Measurements from ENCODE around the gene CCNY. TPM values are rescaled to one million over a fixed set of nuclear protein-coding genes. Genes with fewer than 3 reads are reported as not detected.
"Not testable (repeated sequence)": the region's sequence is repeated elsewhere in the genome, so short reads cannot be mapped to it uniquely, and the experiment has no call there.

Gene CCNY
- total RNA-seq, 1 experiment from 2014 or later: 49.7 TPM

DNA sequence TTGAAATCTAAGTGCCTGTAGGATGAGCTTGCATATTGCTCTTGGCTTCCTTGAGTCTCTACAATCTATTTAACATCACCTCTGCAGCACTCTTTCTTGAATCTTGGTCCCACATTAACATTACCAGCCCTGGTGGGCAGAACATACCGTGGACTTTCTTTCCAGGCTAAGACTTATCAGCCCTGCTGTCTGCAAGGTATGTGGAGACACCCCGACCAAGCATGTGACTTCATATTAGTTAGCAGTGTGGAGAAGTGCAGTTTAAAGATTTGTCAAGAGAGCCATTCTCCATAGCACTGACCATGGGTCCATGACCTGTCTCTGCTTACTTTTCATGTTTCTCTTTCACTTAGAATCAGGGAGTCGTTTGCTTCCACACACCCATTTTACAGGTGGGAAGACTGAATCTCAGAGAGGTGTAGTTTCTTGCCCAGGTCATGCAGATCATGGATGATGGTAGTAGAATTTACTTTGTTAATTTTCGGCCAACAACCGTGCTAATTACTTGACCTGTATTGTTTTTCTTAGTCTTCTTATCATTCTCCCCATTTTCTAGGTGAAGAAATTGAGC, 6.0 kb downstream of the CCNY start:
- Histone ChIP-seq H3K27me3 (ENCODE audit: control insufficient read depth, insufficient read depth, low read length) (no peaks in the 10 kb centered on the region; the same call in 1 of the 2 replicates), H3K4me3 (ENCODE audit: insufficient read depth, low read depth, low read length) (no peak overlapping the region), H3K36me3 (replicated peaks; ENCODE audit: control insufficient read depth, insufficient read depth, low read length) (no peaks in the 10 kb centered on the region)
- no peak for DNase-seq

DNA sequence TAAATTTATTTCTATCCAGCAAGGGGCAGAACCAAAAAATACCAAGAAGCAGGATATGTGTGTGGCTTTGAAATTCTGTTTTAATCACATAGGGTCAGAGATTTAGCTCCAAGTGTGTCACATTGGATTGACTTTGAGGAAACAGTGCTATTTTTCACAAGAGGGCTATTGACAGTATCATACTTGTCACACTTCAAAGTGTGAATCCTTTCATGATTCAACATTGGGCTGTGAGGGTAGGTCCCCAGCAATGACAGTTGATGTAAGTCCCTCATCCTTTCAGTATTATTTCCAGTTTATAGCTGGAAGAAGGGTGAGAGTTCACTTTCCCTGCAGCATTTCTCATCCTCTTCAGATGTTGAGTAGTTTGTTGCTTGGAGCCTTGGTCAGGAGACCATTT, 7.4 kb downstream of the CCNY start:
- no peak for DNase-seq
- no peak overlapping the region for H3K4me3 ChIP-seq (ENCODE audit: insufficient read depth, low read depth, low read length)
- H3K27me3 ChIP-seq (ENCODE audit: control insufficient read depth, insufficient read depth, low read length): no peaks in the 10 kb centered on the region
- H3K36me3 ChIP-seq (replicated peaks; ENCODE audit: control insufficient read depth, insufficient read depth, low read length): no peaks in the 10 kb centered on the region

DNA sequence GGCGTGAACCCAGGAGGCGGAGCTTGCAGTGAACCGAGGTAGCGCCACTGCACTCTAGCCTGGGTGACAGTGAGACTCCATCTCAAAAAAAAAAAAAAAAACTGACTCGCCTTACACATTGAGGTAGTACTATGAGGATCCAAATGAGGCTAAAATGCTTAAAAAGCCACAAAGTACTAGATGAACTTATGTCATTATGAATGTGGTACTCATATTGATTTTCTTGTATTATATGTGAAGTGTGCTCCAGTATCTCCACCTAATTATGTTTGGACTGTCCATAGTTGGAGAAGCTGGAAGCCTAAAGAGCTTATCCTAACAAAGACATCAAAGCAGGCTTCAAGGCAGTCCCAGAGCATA, 9.1 kb downstream of the CCNY start:
- DNase-seq: no peak
- Histone ChIP-seq H3K4me3 (ENCODE audit: insufficient read depth, low read depth, low read length) (no peak overlapping the region), H3K36me3 (replicated peaks; ENCODE audit: control insufficient read depth, insufficient read depth, low read length) (no peaks in the 10 kb centered on the region), H3K27me3 (ENCODE audit: control insufficient read depth, insufficient read depth, low read length) (no peaks in the 10 kb centered on the region)

DNA sequence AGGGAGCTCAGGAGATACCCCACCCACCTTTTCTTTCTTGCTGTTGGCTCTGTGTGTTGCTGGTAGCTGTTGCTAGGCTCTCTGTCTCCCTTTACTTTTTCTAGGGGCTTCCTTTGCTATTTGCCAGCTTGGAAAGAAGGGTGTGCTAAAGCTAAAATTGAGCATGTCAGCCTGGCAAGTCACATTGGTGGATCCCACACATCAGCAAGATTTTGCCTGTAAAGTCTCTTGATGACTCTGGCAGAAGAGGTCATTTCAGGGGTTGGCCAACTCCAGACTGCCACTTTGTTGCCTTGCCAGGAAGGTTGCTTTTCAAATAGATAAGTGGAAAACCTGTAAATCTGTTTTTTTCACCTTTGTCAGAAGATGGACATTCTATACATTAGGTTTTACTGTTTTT, 9.9 kb downstream of the CCNY start:
- no peak for DNase-seq
- Histone ChIP-seq H3K27me3 (ENCODE audit: control insufficient read depth, insufficient read depth, low read length) (no peaks in the 10 kb centered on the region), H3K36me3 (replicated peaks; ENCODE audit: control insufficient read depth, insufficient read depth, low read length) (no peaks in the 10 kb centered on the region), H3K4me3 (ENCODE audit: insufficient read depth, low read depth, low read length) (no peak overlapping the region)

DNA sequence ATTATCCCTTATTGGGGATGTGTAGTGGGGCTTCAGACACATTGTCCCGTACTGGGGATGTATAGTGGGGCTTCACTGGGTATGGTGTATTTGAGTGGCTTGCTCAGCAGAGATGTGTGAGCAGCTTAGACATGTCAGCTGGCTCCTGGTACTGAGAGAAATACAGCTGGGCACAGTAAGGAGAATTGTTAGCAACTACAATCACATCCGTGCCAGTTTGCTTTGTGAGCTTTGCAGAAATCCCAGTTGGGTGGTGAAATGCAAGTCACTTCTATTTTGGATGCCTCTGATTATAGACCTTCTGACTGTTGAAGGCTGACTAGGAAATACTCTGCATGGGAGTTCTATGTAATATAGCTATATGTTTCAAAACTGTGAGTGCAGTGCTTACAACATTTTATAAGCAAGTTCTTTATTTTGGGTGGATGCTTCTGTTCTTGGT, 10.8 kb downstream of the CCNY start:
- Histone ChIP-seq H3K27me3 (ENCODE audit: control insufficient read depth, insufficient read depth, low read length) (no peaks in the 10 kb centered on the region), H3K4me3 (ENCODE audit: insufficient read depth, low read depth, low read length) (no peak overlapping the region), H3K36me3 (replicated peaks; ENCODE audit: control insufficient read depth, insufficient read depth, low read length) (no peaks in the 10 kb centered on the region)
- no peak for DNase-seq

DNA sequence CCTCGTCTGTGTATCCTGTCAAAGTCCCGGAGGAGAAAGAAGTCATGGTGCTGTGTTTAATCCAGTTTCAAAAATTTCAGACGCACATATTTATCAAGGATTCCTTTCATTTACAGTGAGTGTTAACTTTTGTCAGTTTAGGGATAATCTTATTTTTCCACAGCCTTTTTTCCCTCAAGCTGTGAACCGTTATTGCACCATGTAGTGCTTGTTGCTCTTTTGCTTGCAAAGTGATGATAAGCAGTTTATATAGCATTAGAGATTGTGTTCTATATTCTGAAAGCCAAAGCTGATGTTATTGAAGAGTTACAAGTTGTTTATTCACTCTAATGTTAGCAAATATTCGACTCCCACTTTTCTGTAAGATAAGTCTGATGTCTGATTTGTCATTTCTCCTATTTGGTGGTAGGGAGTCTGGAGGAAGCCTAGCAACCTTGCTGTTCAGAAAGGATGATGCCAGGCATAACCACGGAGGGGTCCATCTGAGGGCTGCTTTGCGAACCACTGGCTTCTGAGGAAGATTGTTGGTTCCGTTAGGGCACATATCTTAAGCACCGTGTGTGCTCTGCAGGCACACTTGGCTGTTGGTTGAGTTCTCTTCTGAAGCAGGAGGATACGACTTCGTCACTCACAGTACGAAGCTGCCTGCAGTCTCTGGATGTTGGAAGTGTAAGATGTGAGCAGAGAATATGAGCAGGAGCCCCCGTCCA, 11.7 kb downstream of the CCNY start:
- Histone ChIP-seq H3K27me3 (ENCODE audit: control insufficient read depth, insufficient read depth, low read length) (no peaks in the 10 kb centered on the region), H3K36me3 (replicated peaks; ENCODE audit: control insufficient read depth, insufficient read depth, low read length) (no peaks in the 10 kb centered on the region), H3K4me3 (ENCODE audit: insufficient read depth, low read depth, low read length) (no peak overlapping the region)
- no peak for DNase-seq

DNA sequence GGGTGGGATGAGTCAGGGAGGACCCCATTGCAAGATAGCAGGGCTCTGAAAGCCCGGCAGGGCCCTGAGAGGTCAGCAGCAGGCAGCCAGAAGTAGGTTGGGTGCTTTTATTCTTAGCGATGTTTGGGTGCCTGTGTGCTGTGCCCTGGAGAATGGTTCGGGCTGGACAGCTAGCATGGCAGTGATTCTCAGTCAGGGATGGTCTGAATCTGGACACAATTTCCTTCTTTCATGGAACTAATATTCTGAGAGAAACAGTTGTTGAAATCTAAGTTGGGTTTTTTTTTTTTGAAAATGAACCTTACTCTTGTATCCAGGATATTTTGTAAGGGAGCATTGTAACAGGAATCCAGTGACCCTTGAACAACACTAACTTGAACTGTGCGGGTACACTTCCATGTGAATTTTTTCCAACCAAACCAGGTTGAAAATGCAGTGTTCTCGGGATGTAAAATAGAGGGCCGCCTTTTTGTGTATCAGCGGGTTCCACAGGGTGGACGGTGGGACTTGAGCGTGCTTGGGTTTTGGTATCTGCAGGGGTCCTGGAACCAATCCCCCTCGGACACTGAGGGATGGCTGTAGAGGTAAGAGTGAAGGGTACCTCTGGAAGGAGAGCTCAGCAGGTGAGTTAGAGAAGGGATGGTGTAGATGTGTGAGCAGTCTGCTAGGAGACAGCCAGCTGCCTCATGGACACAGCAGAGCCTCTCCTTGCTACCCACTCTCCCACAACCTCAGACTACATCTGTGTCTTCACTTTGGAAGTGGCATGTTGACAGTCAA, 12.5 kb downstream of the CCNY start:
- Histone ChIP-seq H3K4me3 (ENCODE audit: insufficient read depth, low read depth, low read length) (no peak overlapping the region), H3K36me3 (replicated peaks; ENCODE audit: control insufficient read depth, insufficient read depth, low read length) (no peaks in the 10 kb centered on the region), H3K27me3 (ENCODE audit: control insufficient read depth, insufficient read depth, low read length) (no peaks in the 10 kb centered on the region)
- no peak for DNase-seq

DNA sequence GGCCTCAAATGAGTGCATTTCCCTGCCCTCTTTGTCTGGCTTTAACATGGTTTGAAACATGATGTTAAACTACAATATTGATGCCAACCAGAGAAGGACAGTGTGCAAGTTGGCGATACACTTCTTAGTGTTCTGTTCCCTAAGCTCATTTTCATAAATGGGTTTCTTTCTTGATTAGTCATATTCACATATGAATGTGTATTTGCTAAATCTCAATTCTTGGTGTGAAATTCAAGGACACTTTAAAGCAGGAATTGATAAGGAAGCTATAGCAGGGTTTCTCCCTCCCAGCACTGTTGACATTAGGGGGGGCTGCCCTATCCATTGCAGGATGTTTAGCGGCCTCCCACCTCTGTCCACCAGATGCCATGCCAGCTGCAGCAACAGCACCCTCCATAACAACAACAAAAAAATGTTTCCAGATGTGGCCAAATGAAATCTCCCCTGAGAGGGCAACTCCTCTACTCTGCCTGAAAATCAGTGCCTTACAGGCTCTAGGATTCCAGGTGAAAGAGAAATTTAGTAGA, 13.1 kb downstream of the CCNY start:
- no peaks in the 10 kb centered on the region for H3K27me3 ChIP-seq (ENCODE audit: control insufficient read depth, insufficient read depth, low read length)
- no peaks in the 10 kb centered on the region for H3K36me3 ChIP-seq (replicated peaks; ENCODE audit: control insufficient read depth, insufficient read depth, low read length)
- no peak overlapping the region for H3K4me3 ChIP-seq (ENCODE audit: insufficient read depth, low read depth, low read length)
- DNase-seq: no peak

DNA sequence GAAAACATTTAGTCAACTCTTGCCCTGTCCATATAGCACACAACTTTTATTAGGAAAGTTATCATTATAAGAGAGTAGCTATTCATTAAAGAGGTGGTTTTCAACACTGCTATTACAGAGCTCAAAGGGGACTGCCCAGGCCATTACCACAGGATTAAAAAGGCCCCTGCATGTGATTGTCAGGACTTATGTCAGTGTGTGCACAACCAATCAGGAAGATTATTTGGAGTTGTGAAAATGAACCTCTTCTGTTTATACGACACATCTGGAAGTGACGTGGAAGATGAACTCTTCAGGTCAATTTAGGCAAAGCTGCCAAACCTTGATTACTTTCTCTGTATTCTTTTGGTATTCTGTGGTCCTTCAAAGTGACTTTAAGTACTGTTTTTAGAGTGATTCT, 14.7 kb downstream of the CCNY start:
- Histone ChIP-seq H3K27me3 (ENCODE audit: control insufficient read depth, insufficient read depth, low read length) (no peaks in the 10 kb centered on the region), H3K36me3 (replicated peaks; ENCODE audit: control insufficient read depth, insufficient read depth, low read length) (no peaks in the 10 kb centered on the region), H3K4me3 (ENCODE audit: insufficient read depth, low read depth, low read length) (no peak overlapping the region)
- no peak for DNase-seq

DNA sequence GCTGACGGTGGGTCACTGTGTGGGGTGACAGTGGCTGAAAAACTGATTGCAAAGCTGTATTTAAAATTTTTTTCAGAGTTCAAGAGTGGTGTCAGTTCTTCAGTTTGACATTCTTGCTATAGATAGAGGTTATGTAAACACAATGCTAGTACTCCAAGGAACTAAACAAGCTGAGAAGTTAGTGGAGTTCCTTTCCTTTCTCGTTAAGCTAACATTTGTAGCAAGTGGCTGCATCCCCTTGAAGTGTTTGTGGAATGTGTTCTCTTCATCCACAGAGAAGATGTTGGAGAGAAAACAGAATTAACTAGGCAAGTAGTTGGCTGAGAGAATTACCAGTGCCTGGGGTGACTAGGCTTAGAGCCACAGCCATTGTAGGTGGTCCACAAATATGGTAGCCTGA, 15.8 kb downstream of the CCNY start:
- Histone ChIP-seq H3K36me3 (replicated peaks; ENCODE audit: control insufficient read depth, insufficient read depth, low read length) (no peaks in the 10 kb centered on the region), H3K4me3 (ENCODE audit: insufficient read depth, low read depth, low read length) (no peak overlapping the region), H3K27me3 (ENCODE audit: control insufficient read depth, insufficient read depth, low read length) (no peaks in the 10 kb centered on the region)
- DNase-seq: no peak

DNA sequence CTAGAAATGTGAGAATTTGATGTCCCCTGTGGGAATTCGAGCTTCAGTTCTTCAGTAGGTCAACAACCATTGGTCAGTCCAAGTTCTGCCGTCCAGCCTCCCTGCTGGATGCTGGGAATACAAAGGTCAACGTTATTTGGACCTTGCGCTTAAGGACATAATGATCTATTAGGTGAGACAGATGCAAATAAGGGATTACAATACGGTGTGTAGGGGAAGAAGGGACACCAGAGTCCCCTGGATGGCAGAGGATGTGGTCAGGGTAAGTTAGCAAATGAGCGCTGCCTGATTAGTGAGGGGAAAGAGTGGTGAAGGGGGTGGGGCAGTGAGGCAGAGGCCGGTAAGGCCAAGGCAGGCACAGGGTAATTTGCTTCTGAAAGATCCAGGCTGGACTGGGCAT, 16.2 kb downstream of the CCNY start:
- DNase-seq: no peak
- Histone ChIP-seq H3K27me3 (ENCODE audit: control insufficient read depth, insufficient read depth, low read length) (no peaks in the 10 kb centered on the region), H3K4me3 (ENCODE audit: insufficient read depth, low read depth, low read length) (no peak overlapping the region), H3K36me3 (replicated peaks; ENCODE audit: control insufficient read depth, insufficient read depth, low read length) (no peaks in the 10 kb centered on the region)

DNA sequence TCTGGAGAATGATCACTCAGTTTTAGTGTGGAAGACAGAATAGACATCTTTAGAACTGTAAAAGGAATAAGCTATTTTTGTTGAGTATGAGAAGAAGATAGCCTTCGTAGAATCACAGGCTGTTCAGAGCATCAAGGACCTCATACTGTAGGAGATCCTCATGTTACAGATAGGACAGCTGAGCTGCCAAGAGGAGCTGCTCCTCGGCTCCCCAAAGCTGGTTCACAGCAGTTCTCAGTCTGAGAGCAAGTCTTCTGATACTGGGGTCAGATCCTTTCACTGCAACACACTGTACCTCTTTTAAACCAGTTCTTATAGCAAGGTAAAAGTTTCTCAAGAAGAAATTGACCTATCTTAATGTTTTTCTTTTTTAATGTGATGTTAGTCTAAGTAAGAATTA, 17.1 kb downstream of the CCNY start:
- H3K36me3 ChIP-seq (replicated peaks; ENCODE audit: control insufficient read depth, insufficient read depth, low read length): no peaks in the 10 kb centered on the region
- DNase-seq: no peak
- no peak overlapping the region for H3K4me3 ChIP-seq (ENCODE audit: insufficient read depth, low read depth, low read length)
- H3K27me3 ChIP-seq (ENCODE audit: control insufficient read depth, insufficient read depth, low read length): no peaks in the 10 kb centered on the region

DNA sequence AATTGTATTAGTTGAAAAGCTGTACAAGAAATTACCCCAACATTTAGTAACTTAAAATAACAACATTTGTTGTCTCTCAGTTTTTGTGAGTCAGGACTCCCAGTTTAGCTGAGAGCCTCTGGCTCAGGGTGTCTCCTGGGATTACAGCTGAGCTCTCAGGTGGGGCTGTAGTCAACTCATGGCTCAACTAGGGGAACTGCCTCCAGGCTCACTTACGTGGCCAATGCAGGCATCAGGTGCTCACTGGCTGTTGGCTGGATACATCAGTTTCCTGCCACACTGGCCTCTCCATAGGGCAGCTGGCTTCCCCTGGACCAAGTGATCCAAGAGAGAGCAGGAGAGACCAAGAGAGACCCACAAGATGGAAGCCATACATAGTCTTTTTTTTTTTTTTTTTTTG, 17.5 kb downstream of the CCNY start:
- H3K4me3 ChIP-seq (ENCODE audit: insufficient read depth, low read depth, low read length): no peak overlapping the region
- no peaks in the 10 kb centered on the region for H3K36me3 ChIP-seq (replicated peaks; ENCODE audit: control insufficient read depth, insufficient read depth, low read length)
- H3K27me3 ChIP-seq (ENCODE audit: control insufficient read depth, insufficient read depth, low read length): no peaks in the 10 kb centered on the region
- DNase-seq: no peak

DNA sequence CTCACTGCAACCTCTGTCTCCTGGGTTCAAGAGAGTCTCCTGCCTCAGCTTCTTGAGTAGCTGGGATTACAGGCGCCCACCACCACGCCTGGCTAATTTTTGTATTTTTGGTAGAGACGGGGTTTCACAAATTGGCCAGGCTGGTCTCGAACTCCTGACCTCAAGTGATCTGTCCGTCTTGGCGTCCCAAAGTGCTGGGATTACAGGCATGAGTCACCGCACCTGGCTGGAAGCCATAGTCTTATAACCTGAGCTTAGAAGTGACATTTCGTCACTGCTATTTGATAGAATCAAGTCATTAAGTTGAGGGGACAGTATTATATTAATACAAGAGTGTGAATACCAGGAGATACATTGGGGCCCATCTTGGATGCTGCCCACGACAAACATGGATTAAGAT, 17.9 kb downstream of the CCNY start:
- not testable (repeated sequence) for H3K27me3 ChIP-seq (ENCODE audit: control insufficient read depth, insufficient read depth, low read length); DNase-seq; H3K4me3 ChIP-seq (ENCODE audit: insufficient read depth, low read depth, low read length); H3K36me3 ChIP-seq (replicated peaks; ENCODE audit: control insufficient read depth, insufficient read depth, low read length)

Measured in H7 (cell line).